Mesenchymal stem cell (in vitro differentiated cells and primary cell): ENCODE data around the gene DMD.

Experiments used
- DNase-seq: peaks from one replicate; pipeline ENCODE4 v3.0.0-alpha.2; 2013
- H2AFZ ChIP-seq: one replicate; pipeline ENCODE4 v1.6.1; 2013; ENCODE audit warnings: low read depth, mild to moderate bottlenecking, control low read depth, inconsistent platforms, low read length, moderate library complexity
- H2AK5ac ChIP-seq: 2 replicates; pipeline ENCODE4 v1.6.1; 2013; ENCODE audit warnings: low read length, moderate library complexity, mild to moderate bottlenecking, inconsistent platforms; ENCODE audit not compliant: severe bottlenecking
- H2BK120ac ChIP-seq: one replicate; pipeline ENCODE4 v1.6.1; 2013; ENCODE audit warnings: low read depth, mild to moderate bottlenecking, inconsistent platforms, low read length, moderate library complexity
- H2BK12ac ChIP-seq, 2 experiments: one replicate each; pipeline ENCODE4 v1.6.1; 2013; ENCODE audit warnings: inconsistent platforms in 2 of 2, low read length in 2 of 2, mild to moderate bottlenecking in 2 of 2, moderate library complexity in 2 of 2, control low read depth in 1 of 2
- H2BK15ac ChIP-seq: one replicate; pipeline ENCODE4 v1.6.1; 2013; ENCODE audit warnings: mild to moderate bottlenecking, low read depth, inconsistent platforms; ENCODE audit not compliant: poor library complexity, severe bottlenecking
- H2BK5ac ChIP-seq: 2 replicates; pipeline ENCODE4 v1.6.1; 2013; ENCODE audit warnings: low read depth, mild to moderate bottlenecking, low read length, control low read depth, inconsistent platforms; ENCODE audit not compliant: poor library complexity, severe bottlenecking
- H3K14ac ChIP-seq, 2 experiments: one replicate each; pipeline ENCODE4 v1.6.1; 2013; ENCODE audit warnings: inconsistent platforms in 2 of 2, low read length in 2 of 2, control low read depth in 1 of 2, mild to moderate bottlenecking in 1 of 2, moderate library complexity in 1 of 2
- H3K18ac ChIP-seq, 2 experiments: one replicate each; pipeline ENCODE4 v1.6.1; 2013; ENCODE audit warnings: inconsistent platforms in 2 of 2, low read length in 2 of 2, control low read depth in 1 of 2, low read depth in 1 of 2, mild to moderate bottlenecking in 1 of 2
- H3K23ac ChIP-seq, 2 experiments: one replicate each; pipeline ENCODE4 v1.6.1; 2013; ENCODE audit warnings: inconsistent platforms in 2 of 2, low read length in 2 of 2, mild to moderate bottlenecking in 2 of 2, moderate library complexity in 2 of 2, control low read depth in 1 of 2
- H3K27ac ChIP-seq: 2 replicates; pipeline ENCODE4 v1.5.1; 2013; ENCODE audit warnings: mild to moderate bottlenecking, moderate library complexity, low read length, control low read depth, inconsistent platforms; ENCODE audit not compliant: poor library complexity, severe bottlenecking
- H3K27me3 ChIP-seq, 2 experiments: 2 replicates each; pipeline versions ENCODE4 v1.6.1 to v1.7.0; 2013; ENCODE audit warnings: low read length in 2 of 2, mild to moderate bottlenecking in 2 of 2, moderate library complexity in 2 of 2, control low read depth in 1 of 2, inconsistent platforms in 1 of 2; ENCODE audit not compliant: control insufficient read depth in 1 of 2, insufficient read depth in 1 of 2
- H3K36me3 ChIP-seq, 2 experiments: 2 replicates each; pipeline versions ENCODE4 v1.6.1 to v1.7.0; 2013; ENCODE audit warnings: low read length in 2 of 2, control low read depth in 1 of 2, inconsistent platforms in 1 of 2, low read depth in 1 of 2, mild to moderate bottlenecking in 1 of 2; ENCODE audit not compliant: insufficient read depth in 2 of 2, control insufficient read depth in 1 of 2
- H3K4ac ChIP-seq, 2 experiments: one replicate each; pipeline ENCODE4 v1.6.1; 2013; ENCODE audit warnings: inconsistent platforms in 2 of 2, low read length in 2 of 2, mild to moderate bottlenecking in 2 of 2, moderate library complexity in 2 of 2, control low read depth in 1 of 2, low read depth in 1 of 2
- H3K4me1 ChIP-seq: 2 replicates; pipeline ENCODE4 v1.6.1; 2013; ENCODE audit warnings: low read depth, low read length, control low read depth; ENCODE audit not compliant: control insufficient read depth, insufficient read depth
- H3K4me2 ChIP-seq: 2 replicates; pipeline ENCODE4 v1.6.1; 2013; ENCODE audit warnings: low read length, mild to moderate bottlenecking, inconsistent platforms; ENCODE audit not compliant: poor library complexity, severe bottlenecking
- H3K4me3 ChIP-seq, 2 experiments: 2 replicates each; pipeline versions ENCODE4 v1.5.1 to v1.7.0; 2013; ENCODE audit warnings: low read length in 2 of 2, mild to moderate bottlenecking in 2 of 2, control low read depth in 1 of 2, low read depth in 1 of 2; ENCODE audit not compliant: insufficient read depth in 1 of 2
- H3K79me1 ChIP-seq: replicated peaks from 2 replicates; pipeline ENCODE4 v1.6.1; 2013; ENCODE audit warnings: mild to moderate bottlenecking, control low read depth, low read length, inconsistent platforms; ENCODE audit not compliant: poor library complexity, severe bottlenecking
- H3K9ac ChIP-seq: 2 replicates; pipeline ENCODE4 v1.7.0; 2013; ENCODE audit warnings: mild to moderate bottlenecking, low read length, moderate library complexity
- H3K9me3 ChIP-seq: 2 replicates; pipeline ENCODE4 v1.7.0; 2013; ENCODE audit warnings: mild to moderate bottlenecking, low read length; ENCODE audit not compliant: control insufficient read depth
- H4K8ac ChIP-seq: one replicate; pipeline ENCODE4 v1.6.1; 2013; ENCODE audit warnings: inconsistent platforms, mild to moderate bottlenecking, low read length, moderate library complexity
- H4K91ac ChIP-seq: one replicate; pipeline ENCODE4 v1.6.1; 2013; ENCODE audit warnings: mild to moderate bottlenecking, low read length, inconsistent platforms
- WGBS: methylation state at CpG from one replicate; pipeline ENCODE4 v1.1.7; 2013; ENCODE audit warnings: mixed read lengths; 5-methylcytosine and 5-hydroxymethylcytosine counted together

DMD gene

GRCh38 chrX:32443841-32444240 lies 767.5 kb downstream of the DMD start:
- Histone ChIP-seq H3K23ac (no peak overlapping the region), H3K4me1 (no peaks in the 10 kb centered on the region)

GRCh38 chrX:32421266-32421665 lies 790.1 kb downstream of the DMD start:
- Histone ChIP-seq H4K8ac (no peak overlapping the region), H2BK120ac (no peak overlapping the region)

More at GRCh38 chrX:32443841-32444240, 767.5 kb downstream of the DMD start:
- Histone ChIP-seq H3K9ac (no peak overlapping the region), H3K79me1 (no peaks in the 10 kb centered on the region), H2BK5ac (no peak overlapping the region), H2BK12ac (no peak overlapping the region), H3K18ac (no peak overlapping the region), H4K8ac (no peak overlapping the region), H3K27ac (no peak overlapping the region), H3K4me2 (no peak overlapping the region), H3K36me3 (no peaks in the 10 kb centered on the region), H3K27me3 (no peaks in the 10 kb centered on the region), H2BK15ac (no peak overlapping the region), H4K91ac (no peak overlapping the region), H3K14ac (no peak overlapping the region), H3K4ac (no peak overlapping the region), H3K4me3 (no peak overlapping the region), H2AK5ac (no peak overlapping the region), H2AFZ (no peak overlapping the region), H2BK120ac (no peak overlapping the region), H3K9me3 (no peaks in the 10 kb centered on the region)
- DNase-seq: no peak
- 90% methylated on average over 2 of the region's 2 CpGs for WGBS

GRCh38 chrX:32408389-32408788 lies 803.0 kb downstream of the DMD start:
- WGBS: no CpG with 5 or more reads among the region's 4 CpGs
- no peak overlapping the region for H3K4me3 ChIP-seq

More at GRCh38 chrX:32421266-32421665, 790.1 kb downstream of the DMD start:
- Histone ChIP-seq H3K9ac (no peak overlapping the region), H3K4me3 (no peak overlapping the region), H2AFZ (no peak overlapping the region), H3K4me2 (no peak overlapping the region), H3K36me3 (no peaks in the 10 kb centered on the region), H3K79me1 (no peaks in the 10 kb centered on the region), H4K91ac (no peak overlapping the region), H2BK15ac (no peak overlapping the region), H3K4ac (no peak overlapping the region), H3K9me3 (no peaks in the 10 kb centered on the region), H3K27me3 (no peaks in the 10 kb centered on the region), H3K14ac (no peak overlapping the region), H3K23ac (no peak overlapping the region), H3K4me1 (no peaks in the 10 kb centered on the region), H2BK5ac (no peak overlapping the region), H3K18ac (no peak overlapping the region), H2BK12ac (no peak overlapping the region), H3K27ac (no peak overlapping the region), H2AK5ac (no peak overlapping the region)
- WGBS: 0% methylated on average over 2 of the region's 3 CpGs
- peak; percentile 40 for DNase-seq

DNA sequence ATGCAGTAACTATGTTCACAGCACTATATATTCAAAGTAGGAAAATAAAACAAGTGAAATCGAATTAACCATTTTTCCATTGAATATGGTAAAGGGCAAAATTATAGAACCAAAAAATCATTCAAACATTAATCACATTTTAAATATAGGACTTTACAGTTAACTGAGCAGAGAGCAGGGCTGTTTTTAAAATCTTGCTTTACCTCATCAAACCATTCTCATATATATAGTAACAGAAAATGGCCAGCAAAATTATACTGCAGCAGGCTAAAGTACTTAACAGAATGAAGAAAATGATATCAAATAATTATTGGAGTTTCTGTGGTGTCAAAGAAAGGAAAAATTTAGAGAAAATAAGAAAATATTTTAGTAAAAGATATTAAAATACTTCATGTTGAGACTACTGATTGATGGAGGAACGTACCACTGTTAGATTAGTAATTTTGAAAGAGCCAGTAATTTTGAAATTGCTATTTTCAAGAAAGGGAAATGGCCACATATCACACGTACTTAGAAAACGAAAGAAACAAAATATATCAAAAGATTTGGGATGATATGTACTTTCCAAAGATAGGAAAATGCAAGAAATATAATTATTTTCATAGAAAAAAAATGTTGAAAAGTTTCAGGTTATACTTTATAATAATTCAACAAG lies 813.7 kb downstream of the DMD start:
- Histone ChIP-seq H3K27ac (no peak overlapping the region), H3K9me3 (no peaks in the 10 kb centered on the region), H2AFZ (no peak overlapping the region), H3K14ac (no peak overlapping the region), H3K9ac (no peak overlapping the region), H2AK5ac (no peak overlapping the region), H3K18ac (no peak overlapping the region), H4K91ac (no peak overlapping the region), H3K36me3 (no peaks in the 10 kb centered on the region), H2BK5ac (no peak overlapping the region), H3K4me2 (no peak overlapping the region), H2BK120ac (no peak overlapping the region), H3K4ac (no peak overlapping the region), H3K79me1 (no peaks in the 10 kb centered on the region), H3K23ac (no peak overlapping the region), H3K27me3 (no peaks in the 10 kb centered on the region), H4K8ac (no peak overlapping the region), H2BK12ac (no peak overlapping the region), H3K4me1 (no peaks in the 10 kb centered on the region), H3K4me3 (no peak overlapping the region), H2BK15ac (no peak overlapping the region)
- no peak for DNase-seq
- WGBS: 78% methylated on average over 1 of the region's 4 CpGs

More at GRCh38 chrX:32408389-32408788, 803.0 kb downstream of the DMD start:
- Histone ChIP-seq H2BK15ac (no peak overlapping the region), H3K27me3 (no peaks in the 10 kb centered on the region), H3K4ac (no peak overlapping the region), H2AFZ (no peak overlapping the region), H3K27ac (no peak overlapping the region), H4K91ac (no peak overlapping the region), H3K14ac (no peak overlapping the region), H4K8ac (no peak overlapping the region), H2BK5ac (no peak overlapping the region), H3K23ac (no peak overlapping the region), H3K18ac (no peak overlapping the region), H3K4me1 (no peaks in the 10 kb centered on the region), H3K9me3 (no peaks in the 10 kb centered on the region), H3K4me2 (no peak overlapping the region), H2BK12ac (no peak overlapping the region), H3K9ac (no peak overlapping the region), H2AK5ac (no peak overlapping the region), H3K79me1 (no peaks in the 10 kb centered on the region), H2BK120ac (no peak overlapping the region), H3K36me3 (no peaks in the 10 kb centered on the region)
- DNase-seq: peak; percentile 16
